ENCODE data around the gene LTBR. TPM values are rescaled to one million over a fixed set of nuclear protein-coding genes. Genes with fewer than 3 reads are reported as not detected.

LTBR gene
- total RNA-seq, 3 donors from 2014 or later = 114 to 142 (median 135) TPM

- H3K4me1 ChIP-seq (ENCODE audit: low read depth) = peaks cover 32% of the 10 kb centered on the region
- DNase-seq (no peak), ATAC-seq (no peak)
- intact Hi-C loops (cut with DNase I, micrococcal nuclease) = no loop called here
- no peak overlapping the region for H3K4me3 ChIP-seq
- TF ChIP-seq, protein P1, sequence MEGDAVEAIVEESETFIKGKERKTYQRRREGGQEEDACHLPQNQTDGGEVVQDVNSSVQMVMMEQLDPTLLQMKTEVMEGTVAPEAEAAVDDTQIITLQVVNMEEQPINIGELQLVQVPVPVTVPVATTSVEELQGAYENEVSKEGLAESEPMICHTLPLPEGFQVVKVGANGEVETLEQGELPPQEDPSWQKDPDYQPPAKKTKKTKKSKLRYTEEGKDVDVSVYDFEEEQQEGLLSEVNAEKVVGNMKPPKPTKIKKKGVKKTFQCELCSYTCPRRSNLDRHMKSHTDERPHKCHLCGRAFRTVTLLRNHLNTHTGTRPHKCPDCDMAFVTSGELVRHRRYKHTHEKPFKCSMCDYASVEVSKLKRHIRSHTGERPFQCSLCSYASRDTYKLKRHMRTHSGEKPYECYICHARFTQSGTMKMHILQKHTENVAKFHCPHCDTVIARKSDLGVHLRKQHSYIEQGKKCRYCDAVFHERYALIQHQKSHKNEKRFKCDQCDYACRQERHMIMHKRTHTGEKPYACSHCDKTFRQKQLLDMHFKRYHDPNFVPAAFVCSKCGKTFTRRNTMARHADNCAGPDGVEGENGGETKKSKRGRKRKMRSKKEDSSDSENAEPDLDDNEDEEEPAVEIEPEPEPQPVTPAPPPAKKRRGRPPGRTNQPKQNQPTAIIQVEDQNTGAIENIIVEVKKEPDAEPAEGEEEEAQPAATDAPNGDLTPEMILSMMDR (IDR thresholded peaks at IDR 0.05) = no peak
- no peaks in the 10 kb centered on the region for H3K36me3 ChIP-seq (ENCODE audit: low read depth)
- no peaks in the 10 kb centered on the region for H3K9me3 ChIP-seq
Observed at GRCh38 chr12:6396031-6396430, 12.1 kb downstream of the LTBR start.

GRCh38 chr12:6399884-6400644 is 16.1 kb downstream of the LTBR start:
- peak in 1 of 3 donors; percentile 74 for DNase-seq
- intact Hi-C loops (cut with DNase I, micrococcal nuclease) = no loop called here

DNA sequence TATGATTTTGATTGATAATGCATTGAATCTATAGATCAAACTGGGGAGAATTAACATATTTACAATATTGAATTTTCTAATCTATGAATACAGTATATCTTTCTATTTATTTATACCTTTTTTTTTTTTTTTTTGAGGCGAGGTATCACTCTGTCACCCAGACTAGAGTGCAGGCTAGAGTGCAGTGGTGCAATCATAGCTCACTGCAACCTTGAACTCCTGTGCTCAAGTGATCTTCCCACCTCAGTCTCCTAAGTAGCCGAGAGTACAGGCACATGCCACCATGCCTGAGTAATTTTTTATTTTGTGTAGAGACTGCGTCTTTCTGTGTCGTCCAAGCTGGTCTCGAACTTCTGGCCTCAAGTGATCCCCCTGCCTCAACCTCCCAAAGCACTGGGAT is 20.4 kb downstream of the LTBR start:
- peaks cover 6% of the 10 kb centered on the region for H3K4me1 ChIP-seq (ENCODE audit: low read depth)
- intact Hi-C loops (cut with DNase I, micrococcal nuclease) = no loop called here
- H3K36me3 ChIP-seq (ENCODE audit: low read depth) = no peaks in the 10 kb centered on the region
- TF ChIP-seq, protein P1 (IDR thresholded peaks at IDR 0.05) = no peak
- no peak overlapping the region for H3K4me3 ChIP-seq
- DNase-seq (no peak), ATAC-seq (no peak)
- H3K9me3 ChIP-seq = no peaks in the 10 kb centered on the region

More at GRCh38 chr12:6399884-6400644, 16.1 kb downstream of the LTBR start:
- peak; percentile 91 for ATAC-seq
- no peaks in the 10 kb centered on the region for H3K9me3 ChIP-seq
- no peaks in the 10 kb centered on the region for H3K36me3 ChIP-seq (ENCODE audit: low read depth)
- TF ChIP-seq, protein P1 (IDR thresholded peaks at IDR 0.05) = no peak
- no peak overlapping the region for H3K4me3 ChIP-seq
- peaks cover 8% of the 10 kb centered on the region for H3K4me1 ChIP-seq (ENCODE audit: low read depth)

DNA sequence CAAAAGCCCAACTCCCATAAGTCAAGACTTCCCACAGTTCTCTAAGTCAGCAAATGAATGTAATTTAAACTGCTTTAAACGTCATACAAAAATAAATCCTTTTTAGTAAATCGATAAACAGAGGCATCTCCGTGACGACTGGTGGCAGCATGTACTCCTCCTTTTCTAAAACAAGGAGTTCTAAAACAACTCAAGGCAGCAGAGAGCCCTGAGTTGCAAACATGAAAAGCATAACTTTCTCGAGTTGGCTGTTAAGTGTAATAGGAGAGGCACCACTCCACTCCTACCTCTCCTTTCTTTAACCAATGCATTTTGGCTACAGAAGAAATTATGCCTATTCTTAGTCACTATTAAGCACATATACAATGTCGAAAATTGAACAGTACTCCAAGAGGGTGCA is 22.0 kb downstream of the LTBR start:
- TF ChIP-seq, protein P1 (IDR thresholded peaks at IDR 0.05) = no peak
- H3K36me3 ChIP-seq (ENCODE audit: low read depth) = no peaks in the 10 kb centered on the region
- no peak overlapping the region for H3K4me3 ChIP-seq
- ATAC-seq (no peak), DNase-seq (no peak)
- intact Hi-C loops (cut with DNase I, micrococcal nuclease) = no loop called here
- H3K9me3 ChIP-seq = no peaks in the 10 kb centered on the region
- H3K4me1 ChIP-seq (ENCODE audit: low read depth) = no peaks in the 10 kb centered on the region

- TF ChIP-seq, protein P1 (IDR thresholded peaks at IDR 0.05) = no peak
- intact Hi-C loops (cut with DNase I, micrococcal nuclease) = no loop called here
- no peaks in the 10 kb centered on the region for H3K9me3 ChIP-seq
Observed at GRCh38 chr12:6407236-6407954, 23.4 kb downstream of the LTBR start.

More at GRCh38 chr12:6407236-6407954, 23.4 kb downstream of the LTBR start:
- Histone ChIP-seq H3K36me3 (ENCODE audit: low read depth) (no peaks in the 10 kb centered on the region), H3K4me1 (ENCODE audit: low read depth) (no peaks in the 10 kb centered on the region), H3K4me3 (no peak overlapping the region)
- no peak for DNase-seq
- no peak for ATAC-seq
